OCI-LY3 (cell line): ENCODE measurements around the gene RAB26.
"Not testable (repeated sequence)": the region's sequence is repeated elsewhere in the genome, so short reads cannot be mapped to it uniquely, and the experiment has no call there.

Experiments
- EZH2phosphoT487 ChIP-seq: fragments of 200-600 bp; shearing (Covaris generic); IDR thresholded peaks from 2 replicates; pipeline ENCODE4 v1.6.1; 2018; ENCODE audit warnings: antibody characterized with exemption, mixed run types, low read depth
- TF ChIP-seq, protein P1 (sequence below): fragments of 200-600, 300-600 bp; sonication (generic); IDR thresholded peaks from 2 replicates; pipeline ENCODE4 v1.5.1; 2014; ENCODE audit warnings: antibody characterized with exemption, low read length, low read depth

DNA sequence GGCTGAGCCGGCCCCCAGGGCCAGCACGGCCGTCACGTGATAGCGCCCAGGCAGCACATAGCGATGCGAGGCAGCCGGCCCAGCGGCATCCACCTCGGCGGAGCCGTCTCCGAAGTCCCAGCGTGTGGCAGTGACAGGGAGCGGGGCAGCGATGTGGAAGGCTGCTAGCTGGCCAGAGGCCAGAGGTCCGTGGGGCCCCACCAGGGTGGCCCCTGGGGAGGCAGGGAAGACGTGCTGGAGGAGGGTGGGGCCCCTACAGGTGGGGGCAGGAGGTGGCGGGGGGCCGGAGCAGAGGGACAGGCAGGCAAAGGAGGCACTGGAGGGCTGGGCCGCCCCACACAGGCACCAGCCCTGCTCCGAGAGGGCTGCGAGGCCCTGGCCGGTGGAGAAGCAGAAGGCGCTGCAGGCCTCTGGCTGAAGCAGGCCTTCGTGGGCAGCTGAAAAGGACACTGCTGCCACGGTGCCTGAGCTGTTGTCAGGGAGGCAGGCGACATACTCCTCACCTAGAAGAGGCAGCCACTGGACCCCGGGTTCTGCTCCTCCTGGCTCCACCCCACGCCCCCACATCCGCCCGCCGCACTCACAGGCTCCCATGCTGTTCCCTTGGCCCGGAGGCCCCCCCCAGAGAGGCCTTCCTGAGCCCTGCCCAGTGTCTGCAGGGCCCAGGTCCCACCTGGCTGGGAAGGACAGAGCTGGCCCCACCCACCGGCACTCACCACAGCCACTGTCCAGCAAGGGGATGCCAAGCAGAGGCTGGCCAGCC, 30.3 kb upstream of the RAB26 start:
- TF ChIP-seq, protein P1, sequence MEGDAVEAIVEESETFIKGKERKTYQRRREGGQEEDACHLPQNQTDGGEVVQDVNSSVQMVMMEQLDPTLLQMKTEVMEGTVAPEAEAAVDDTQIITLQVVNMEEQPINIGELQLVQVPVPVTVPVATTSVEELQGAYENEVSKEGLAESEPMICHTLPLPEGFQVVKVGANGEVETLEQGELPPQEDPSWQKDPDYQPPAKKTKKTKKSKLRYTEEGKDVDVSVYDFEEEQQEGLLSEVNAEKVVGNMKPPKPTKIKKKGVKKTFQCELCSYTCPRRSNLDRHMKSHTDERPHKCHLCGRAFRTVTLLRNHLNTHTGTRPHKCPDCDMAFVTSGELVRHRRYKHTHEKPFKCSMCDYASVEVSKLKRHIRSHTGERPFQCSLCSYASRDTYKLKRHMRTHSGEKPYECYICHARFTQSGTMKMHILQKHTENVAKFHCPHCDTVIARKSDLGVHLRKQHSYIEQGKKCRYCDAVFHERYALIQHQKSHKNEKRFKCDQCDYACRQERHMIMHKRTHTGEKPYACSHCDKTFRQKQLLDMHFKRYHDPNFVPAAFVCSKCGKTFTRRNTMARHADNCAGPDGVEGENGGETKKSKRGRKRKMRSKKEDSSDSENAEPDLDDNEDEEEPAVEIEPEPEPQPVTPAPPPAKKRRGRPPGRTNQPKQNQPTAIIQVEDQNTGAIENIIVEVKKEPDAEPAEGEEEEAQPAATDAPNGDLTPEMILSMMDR: not testable (repeated sequence)
- not testable (repeated sequence) for TF ChIP-seq EZH2phosphoT487
